SU-DHL-6 (cell line): ENCODE results near the gene VWF.

ENCODE experiments used
- CTCF ChIP-seq: fragments of 200-600 bp; sonication (generic); IDR thresholded peaks from one replicate; pipeline ENCODE4 v1.5.1; 2017; ENCODE audit warnings: antibody characterized with exemption, mild to moderate bottlenecking, low read length, moderate library complexity; ENCODE audit not compliant: insufficient read depth, poor library complexity, severe bottlenecking
- EZH2phosphoT487 ChIP-seq: fragments of 200-600 bp; sonication (generic), shearing (Covaris generic); conservative IDR thresholded peaks from 2 replicates; pipeline ENCODE4 v1.6.1; 2018; ENCODE audit warnings: mild to moderate bottlenecking, antibody characterized with exemption, low read length, moderate library complexity, mixed read lengths

- no peak for TF ChIP-seq CTCF
- no peak for TF ChIP-seq EZH2phosphoT487
Measured at GRCh38 chr12:6135071-6135470, 10.6 kb upstream of the VWF start.
